Measurements from ENCODE around the gene COPZ2. TPM values are rescaled to one million over a fixed set of nuclear protein-coding genes. Genes with fewer than 3 reads are reported as not detected.

COPZ2 gene
- total RNA-seq, 1 donor from 2014 or later = 39.7 TPM

Small RNA genes within 50 kb of the gene (small RNA-seq; reads per million reads assigned to genes)
- gene AC004477.2 (not detected), gene MIR152 (220 reads per million, percentile 97 among the genes with 10 or more reads in this experiment)

Other genes with a start within 250 kb of the COPZ2 start
- 8.4 TPM for gene OSBPL7, start 216.0 kb downstream of the COPZ2 start, total RNA-seq
- 19.8 TPM for gene MRPL10, start 206.3 kb downstream of the COPZ2 start, total RNA-seq
- not detected for gene LRRC46, start 206.1 kb downstream of the COPZ2 start, total RNA-seq
- 29.2 TPM for gene SCRN2, start 196.5 kb downstream of the COPZ2 start, total RNA-seq
- under 0.01 TPM for gene SP6, start 186.6 kb downstream of the COPZ2 start, total RNA-seq
- 0.52 TPM for gene SP2, start 141.6 kb downstream of the COPZ2 start, total RNA-seq
- gene PNPO, start 96.2 kb downstream of the COPZ2 start, total RNA-seq = 12.0 TPM
- gene PRR15L, start 79.9 kb downstream of the COPZ2 start, total RNA-seq = not detected
- 59.0 TPM for gene CDK5RAP3, start 66.7 kb downstream of the COPZ2 start, total RNA-seq
- gene NFE2L1, start 10.6 kb upstream of the COPZ2 start, total RNA-seq = 93.4 TPM
- 39.1 TPM for gene CBX1, start 63.7 kb upstream of the COPZ2 start, total RNA-seq
- gene SNX11, start 70.0 kb upstream of the COPZ2 start, total RNA-seq = 7.3 TPM